K562 (cell line): ENCODE data around the gene FBRS. TPM values are rescaled to one million over a fixed set of nuclear protein-coding genes. Genes with fewer than 3 reads are reported as not detected.

Source experiments
- E2F3 ChIP-seq: fragments of 250-450 bp; sonication (Bioruptor Pico); IDR thresholded peaks from 2 replicates; pipeline ENCODE4 v1.4.0; 2020; ENCODE audit warnings: mild to moderate bottlenecking
- ESRRB ChIP-seq: fragments of 250-450 bp; sonication (Bioruptor Pico); IDR thresholded peaks from 2 replicates; pipeline ENCODE4 v1.5.0; 2020; ENCODE audit warnings: mild to moderate bottlenecking, moderate library complexity, borderline replicate concordance
- HDAC8 ChIP-seq: fragments of 450-650 bp; IDR thresholded peaks from 2 replicates; pipeline ENCODE4 v1.6.1; 2016; ENCODE audit warnings: mild to moderate bottlenecking, missing genetic modification characterization, moderate library complexity, missing compliant biosample characterization
- NFIC ChIP-seq: fragments of 450-650 bp; IDR thresholded peaks from 2 replicates; pipeline ENCODE4 v1.6.1; 2017; ENCODE audit warnings: mild to moderate bottlenecking, inconsistent platforms
- PHTF2 ChIP-seq: fragments of 250-450 bp; sonication (Bioruptor Pico); IDR thresholded peaks from 2 replicates; pipeline ENCODE4 v1.5.0; 2021; ENCODE audit warnings: mild to moderate bottlenecking
- POLR2G ChIP-seq: fragments of 200-400 bp; formaldehyde crosslinking; IDR thresholded peaks from 2 replicates; pipeline ENCODE4 v1.6.1; 2017; ENCODE audit warnings: low read depth, mild to moderate bottlenecking, antibody characterized with exemption, low read length, moderate library complexity
- RBFOX2 ChIP-seq: fragments of 200-400 bp; formaldehyde crosslinking; IDR thresholded peaks from 2 replicates; pipeline ENCODE4 v1.6.1; 2017; ENCODE audit warnings: low read depth, mild to moderate bottlenecking, low read length, moderate library complexity
- polyA plus RNA-seq, 8 experiments: library from polyadenylated mRNA; depleted of rRNA in 4 of 8; stranded (reverse) in 5 of 8; unstranded in 3 of 8; fragments of >200 nt; fragmentation: Nextera tagmentation in 2 of 8; fragmentation: Illumina TruSeq in 1 of 8; extraction: Ambion mirVana in 2 of 8; extraction: Trizol in 1 of 8; gene quantifications; 2 replicates each; pipeline versions ENCODE4 v1.2.1 to v1.2.3, GENCODE V29; 2011 to 2014; ENCODE audit warnings: inconsistent platforms in 1 of 8, missing spikeins in 1 of 8
- total RNA-seq, 7 experiments: library from RNA; depleted of rRNA in 6 of 7; stranded (reverse); fragments of >200 nt in 6 of 7; fragmentation: Illumina TruSeq in 2 of 7; extraction: Trizol in 2 of 7; gene quantifications; 2 replicates each; pipeline versions ENCODE4 v1.2.1 to v1.2.3, GENCODE V29; 2011 to 2021; ENCODE audit warnings: low replicate concordance in 1 of 7
- TF ChIP-seq, protein P1 (sequence below): fragments of 450-650 bp; IDR thresholded peaks from 2 replicates; pipeline ENCODE4 v1.6.1; 2017; ENCODE audit warnings: antibody characterized with exemption, mild to moderate bottlenecking
- TF ChIP-seq, protein P2 (sequence below), 3 experiments: IDR thresholded peaks in 2 of 3; conservative IDR thresholded peaks in 1 of 3; 2 replicates each; pipeline ENCODE4 v1.5.1; 2011 to 2012; ENCODE audit warnings: low read length in 3 of 3, mild to moderate bottlenecking in 3 of 3, control low read depth in 2 of 3, improper control_type of control experiment in 1 of 3, inconsistent platforms in 1 of 3, low read depth in 1 of 3, mixed read lengths in 1 of 3, moderate library complexity in 1 of 3; ENCODE audit not compliant: insufficient read depth in 2 of 3

Gene FBRS
- total and polyA plus RNA-seq, 9 of the 15 experiments (the other 6 are each of a cell fraction or from before 2014, with no cell fraction given), result 0.32 to 59.5 (median 13.1) TPM

DNA sequence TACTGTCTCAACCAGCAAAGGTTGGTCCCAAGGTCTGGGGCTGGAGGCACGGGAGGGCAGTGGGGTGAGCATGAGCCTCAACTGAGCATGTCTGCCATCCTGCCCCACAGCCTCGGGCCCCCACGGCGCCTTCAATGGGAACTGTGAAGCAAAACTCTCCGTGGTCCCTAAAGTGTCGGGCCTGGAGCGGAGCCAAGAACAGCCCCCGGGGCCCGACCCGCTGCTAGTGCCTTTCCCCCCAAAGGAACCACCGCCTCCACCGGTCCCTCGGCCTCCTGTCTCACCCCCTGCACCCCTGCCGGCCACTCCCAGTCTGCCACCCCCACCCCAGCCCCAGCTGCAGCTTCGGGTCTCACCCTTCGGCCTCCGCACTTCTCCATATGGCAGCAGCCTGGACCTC lies 4.2 kb downstream of the FBRS start (continued):
- TF ChIP-seq, protein P1, sequence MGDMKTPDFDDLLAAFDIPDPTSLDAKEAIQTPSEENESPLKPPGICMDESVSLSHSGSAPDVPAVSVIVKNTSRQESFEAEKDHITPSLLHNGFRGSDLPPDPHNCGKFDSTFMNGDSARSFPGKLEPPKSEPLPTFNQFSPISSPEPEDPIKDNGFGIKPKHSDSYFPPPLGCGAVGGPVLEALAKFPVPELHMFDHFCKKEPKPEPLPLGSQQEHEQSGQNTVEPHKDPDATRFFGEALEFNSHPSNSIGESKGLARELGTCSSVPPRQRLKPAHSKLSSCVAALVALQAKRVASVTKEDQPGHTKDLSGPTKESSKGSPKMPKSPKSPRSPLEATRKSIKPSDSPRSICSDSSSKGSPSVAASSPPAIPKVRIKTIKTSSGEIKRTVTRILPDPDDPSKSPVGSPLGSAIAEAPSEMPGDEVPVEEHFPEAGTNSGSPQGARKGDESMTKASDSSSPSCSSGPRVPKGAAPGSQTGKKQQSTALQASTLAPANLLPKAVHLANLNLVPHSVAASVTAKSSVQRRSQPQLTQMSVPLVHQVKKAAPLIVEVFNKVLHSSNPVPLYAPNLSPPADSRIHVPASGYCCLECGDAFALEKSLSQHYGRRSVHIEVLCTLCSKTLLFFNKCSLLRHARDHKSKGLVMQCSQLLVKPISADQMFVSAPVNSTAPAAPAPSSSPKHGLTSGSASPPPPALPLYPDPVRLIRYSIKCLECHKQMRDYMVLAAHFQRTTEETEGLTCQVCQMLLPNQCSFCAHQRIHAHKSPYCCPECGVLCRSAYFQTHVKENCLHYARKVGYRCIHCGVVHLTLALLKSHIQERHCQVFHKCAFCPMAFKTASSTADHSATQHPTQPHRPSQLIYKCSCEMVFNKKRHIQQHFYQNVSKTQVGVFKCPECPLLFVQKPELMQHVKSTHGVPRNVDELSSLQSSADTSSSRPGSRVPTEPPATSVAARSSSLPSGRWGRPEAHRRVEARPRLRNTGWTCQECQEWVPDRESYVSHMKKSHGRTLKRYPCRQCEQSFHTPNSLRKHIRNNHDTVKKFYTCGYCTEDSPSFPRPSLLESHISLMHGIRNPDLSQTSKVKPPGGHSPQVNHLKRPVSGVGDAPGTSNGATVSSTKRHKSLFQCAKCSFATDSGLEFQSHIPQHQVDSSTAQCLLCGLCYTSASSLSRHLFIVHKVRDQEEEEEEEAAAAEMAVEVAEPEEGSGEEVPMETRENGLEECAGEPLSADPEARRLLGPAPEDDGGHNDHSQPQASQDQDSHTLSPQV, result no peak
- TF ChIP-seq, protein P2, sequence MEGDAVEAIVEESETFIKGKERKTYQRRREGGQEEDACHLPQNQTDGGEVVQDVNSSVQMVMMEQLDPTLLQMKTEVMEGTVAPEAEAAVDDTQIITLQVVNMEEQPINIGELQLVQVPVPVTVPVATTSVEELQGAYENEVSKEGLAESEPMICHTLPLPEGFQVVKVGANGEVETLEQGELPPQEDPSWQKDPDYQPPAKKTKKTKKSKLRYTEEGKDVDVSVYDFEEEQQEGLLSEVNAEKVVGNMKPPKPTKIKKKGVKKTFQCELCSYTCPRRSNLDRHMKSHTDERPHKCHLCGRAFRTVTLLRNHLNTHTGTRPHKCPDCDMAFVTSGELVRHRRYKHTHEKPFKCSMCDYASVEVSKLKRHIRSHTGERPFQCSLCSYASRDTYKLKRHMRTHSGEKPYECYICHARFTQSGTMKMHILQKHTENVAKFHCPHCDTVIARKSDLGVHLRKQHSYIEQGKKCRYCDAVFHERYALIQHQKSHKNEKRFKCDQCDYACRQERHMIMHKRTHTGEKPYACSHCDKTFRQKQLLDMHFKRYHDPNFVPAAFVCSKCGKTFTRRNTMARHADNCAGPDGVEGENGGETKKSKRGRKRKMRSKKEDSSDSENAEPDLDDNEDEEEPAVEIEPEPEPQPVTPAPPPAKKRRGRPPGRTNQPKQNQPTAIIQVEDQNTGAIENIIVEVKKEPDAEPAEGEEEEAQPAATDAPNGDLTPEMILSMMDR (IDR thresholded peaks at IDR 0.05 in 2 of 3, conservative IDR thresholded peaks at IDR 0.05 in 1 of 3; ENCODE audit: insufficient read depth in 2 of 3, low read depth in 1 of 3, low read length in 3 of 3), result no peak
- TF ChIP-seq PHTF2 (CRISPR knock-in tag) (no peak), POLR2G (peak; percentile 42; the same call in 1 of the 2 replicates), E2F3 (CRISPR knock-in tag) (no peak), NFIC (0 out of 2 replicates have a peak, but pooled peaks have one; percentile 32), ESRRB (CRISPR knock-in tag) (no peak), HDAC8 (tag) (no peak), RBFOX2 (0 out of 2 replicates have a peak, but pooled peaks have one; percentile 38)
